HepG2 (cell line): ENCODE data around the gene SCGB2A2. TPM values are rescaled to one million over a fixed set of nuclear protein-coding genes. Genes with fewer than 3 reads are reported as not detected.

ENCODE experiments used
- ATAC-seq: fragments of 200-7000 bp; cut with Tn5 transposase; 3 replicates; pipeline ENCODE4 v1.9.1; 2020; ENCODE audit warnings: mild to moderate bottlenecking, moderate library complexity
- BruUV-seq: library from RNA; stranded (reverse); fragments of 400-500 nt; replicated peaks from 2 replicates; lab custom pipeline; 2021; lab: Mats Ljungman, UMichigan
- CTCF ChIA-PET: fragments of 300-600 bp; formaldehyde crosslinking; extraction: SDS; loops from one replicate; lab custom pipeline; 2021; ENCODE audit warnings: low total read pairs, inconsistent platforms, low intra/inter-chr PET ratio; lab: Yijun Ruan, JAX
- POLR2A ChIA-PET: fragments of 350-600 bp; sonication (Branson Sonifier 250); formaldehyde crosslinking; loops from one replicate; lab custom pipeline; 2020; ENCODE audit warnings: antibody characterized with exemption, inconsistent platforms; lab: Yijun Ruan, JAX
- DNase-seq: peaks from one replicate; pipeline ENCODE4 v3.0.0-alpha.2; 2015; ENCODE audit warnings: low spot score
- FAIRE-seq: peaks from 3 replicates; lab custom pipeline; 2011; peaks lifted over from hg19 to GRCh38; lab: Jason Lieb, UNC
- H2AFZ ChIP-seq: one replicate; pipeline ENCODE4 v1.6.1; 2011; ENCODE audit warnings: low read length, inconsistent platforms
- H3K27ac ChIP-seq: fragments of 300-600 bp; 3 replicates; pipeline ENCODE4 v1.8.0; 2011; ENCODE audit warnings: mixed run types, mild to moderate bottlenecking, mixed read lengths, low read length, inconsistent platforms; ENCODE audit not compliant: insufficient read depth; ENCODE audit errors: extremely low read length
- H3K27me3 ChIP-seq, 2 experiments: fragments of 200-600 bp in 1 of 2; 2 replicates in 1 of 2; 3 replicates in 1 of 2; pipeline versions ENCODE4 v1.6.0 to v1.8.0; 2011; ENCODE audit warnings: low read length in 2 of 2, mild to moderate bottlenecking in 2 of 2, moderate library complexity in 2 of 2, inconsistent platforms in 1 of 2; ENCODE audit not compliant: insufficient read depth in 2 of 2, control insufficient read depth in 1 of 2
- H3K36me3 ChIP-seq, 2 experiments: fragments of 200-600 bp in 1 of 2; replicated peaks in 1 of 2; 2 replicates in 1 of 2; 3 replicates in 1 of 2; pipeline versions ENCODE4 v1.5.1 to v1.8.0; 2011; ENCODE audit warnings: low read length in 2 of 2, inconsistent platforms in 1 of 2; ENCODE audit not compliant: insufficient read depth in 2 of 2, control insufficient read depth in 1 of 2
- H3K4me1 ChIP-seq: 2 replicates; pipeline ENCODE4 v1.5.1; 2012; ENCODE audit warnings: low read length, inconsistent platforms; ENCODE audit not compliant: insufficient read depth
- H3K4me2 ChIP-seq: 2 replicates; pipeline ENCODE4 v1.6.0; 2011; ENCODE audit warnings: low read depth, low read length, inconsistent platforms
- H3K4me3 ChIP-seq, 3 experiments: fragments of 200-600 bp in 1 of 3; sonication (generic), shearing (Covaris generic) in 1 of 3; replicated peaks in 1 of 3; 2 replicates each; pipeline ENCODE4 v1.5.1; 2011 to 2016; ENCODE audit warnings: low read length in 3 of 3, inconsistent platforms in 2 of 3, low read depth in 2 of 3, mild to moderate bottlenecking in 2 of 3, control low read depth in 1 of 3, mixed read lengths in 1 of 3; ENCODE audit not compliant: insufficient read depth in 1 of 3
- H3K79me2 ChIP-seq: one replicate; pipeline ENCODE4 v1.6.1; 2011; ENCODE audit warnings: low read length, inconsistent platforms; ENCODE audit not compliant: insufficient read depth
- H3K9ac ChIP-seq: 2 replicates; pipeline ENCODE4 v1.6.0; 2011; ENCODE audit warnings: mild to moderate bottlenecking, low read depth, low read length, inconsistent platforms; ENCODE audit not compliant: insufficient read depth
- H3K9me3 ChIP-seq: 2 replicates; pipeline ENCODE4 v1.5.1; 2012; ENCODE audit warnings: mild to moderate bottlenecking, low read length
- H4K20me1 ChIP-seq: 2 replicates; pipeline ENCODE4 v1.6.0; 2011; ENCODE audit warnings: inconsistent platforms, mild to moderate bottlenecking, low read length, moderate library complexity; ENCODE audit not compliant: insufficient read depth
- CENPX ChIP-seq: sonication (generic); formaldehyde crosslinking; IDR thresholded peaks from 2 replicates; pipeline ENCODE4 v1.9.0; 2021; ENCODE audit warnings: mild to moderate bottlenecking, missing genetic modification reagents, moderate library complexity
- EP300 ChIP-seq, 3 experiments: sonication (generic) in 1 of 3; formaldehyde crosslinking in 1 of 3; IDR thresholded peaks; 2 replicates each; pipeline versions ENCODE4 v1.5.1 to v1.6.1; 2011 to 2020; ENCODE audit warnings: low read depth in 2 of 3, low read length in 2 of 3, borderline replicate concordance in 1 of 3, improper control_type of control experiment in 1 of 3, mild to moderate bottlenecking in 1 of 3, missing genetic modification reagents in 1 of 3, moderate library complexity in 1 of 3
- GTF2F1 ChIP-seq: fragments of 150-350 bp; IDR thresholded peaks from 2 replicates; pipeline ENCODE4 v1.6.1; 2014; ENCODE audit warnings: low read length
- HNRNPLL ChIP-seq: fragments of 200-400 bp; formaldehyde crosslinking; IDR thresholded peaks from 2 replicates; pipeline ENCODE4 v1.6.1; 2017; ENCODE audit warnings: mild to moderate bottlenecking, low read depth, low read length; ENCODE audit not compliant: poor library complexity, severe bottlenecking
- IRF1 ChIP-seq: sonication (generic); formaldehyde crosslinking; IDR thresholded peaks from 2 replicates; pipeline ENCODE4 v1.4.0; 2020; ENCODE audit warnings: low read depth, mild to moderate bottlenecking, missing genetic modification reagents
- MAFF ChIP-seq: IDR thresholded peaks from 2 replicates; pipeline ENCODE4 v1.6.1; 2011; ENCODE audit warnings: low read depth, low read length, improper control_type of control experiment
- NONO ChIP-seq, 2 experiments: fragments of 450-650 bp in 1 of 2; sonication (generic) in 1 of 2; formaldehyde crosslinking in 1 of 2; IDR thresholded peaks in 1 of 2; conservative IDR thresholded peaks in 1 of 2; 2 replicates each; pipeline versions ENCODE4 v1.6.1 to v1.8.0; 2017 to 2022; ENCODE audit warnings: mild to moderate bottlenecking in 1 of 2, missing genetic modification reagents in 1 of 2, moderate library complexity in 1 of 2
- SP1 ChIP-seq, 2 experiments: fragments of 450-650 bp in 1 of 2; sonication (generic) in 1 of 2; formaldehyde crosslinking in 1 of 2; IDR thresholded peaks; 2 replicates each; pipeline versions ENCODE4 v1.4.0 to v1.6.1; 2016 to 2020; ENCODE audit warnings: missing genetic modification reagents in 1 of 2
- STAT6 ChIP-seq: sonication (generic); formaldehyde crosslinking; IDR thresholded peaks from 2 replicates; pipeline ENCODE4 v1.4.0; 2020; ENCODE audit warnings: missing genetic modification reagents, mild to moderate bottlenecking, borderline replicate concordance
- U2AF1 ChIP-seq: fragments of 200-400 bp; formaldehyde crosslinking; optimal IDR thresholded peaks from 2 replicates; pipeline ENCODE3; 2017; ENCODE audit warnings: mild to moderate bottlenecking, low read depth, low read length
- ZNF121 ChIP-seq: sonication (generic); formaldehyde crosslinking; IDR thresholded peaks from 2 replicates; pipeline ENCODE4 v1.5.0; 2020; ENCODE audit warnings: mild to moderate bottlenecking, missing genetic modification reagents
- ZNF354B ChIP-seq: sonication (generic); formaldehyde crosslinking; IDR thresholded peaks from 2 replicates; pipeline ENCODE4 v1.8.0; 2022; ENCODE audit warnings: mild to moderate bottlenecking, missing genetic modification reagents
- ZNF567 ChIP-seq: sonication (generic); formaldehyde crosslinking; IDR thresholded peaks from 2 replicates; pipeline ENCODE4 v1.8.1; 2023; ENCODE audit warnings: mild to moderate bottlenecking, missing genetic modification reagents, borderline replicate concordance
- ZNF607 ChIP-seq: sonication (generic); formaldehyde crosslinking; IDR thresholded peaks from 2 replicates; pipeline ENCODE4 v1.5.1; 2020; ENCODE audit warnings: missing genetic modification reagents, mild to moderate bottlenecking, borderline replicate concordance
- ZNF7 ChIP-seq: IDR thresholded peaks from 2 replicates; pipeline ENCODE4 v1.6.1; 2016; ENCODE audit warnings: missing biosample characterization, missing genetic modification reagents
- WGBS: methylation state at CpG from one replicate; pipeline ENCODE4 v1.1.6; 2017; ENCODE audit warnings: low lambda C conversion rate; 5-methylcytosine and 5-hydroxymethylcytosine counted together
- in situ Hi-C: cut with HindIII; loops from 2 replicates; pipeline ENCODE4 v1.10.0; 2017; ENCODE audit warnings: low pct_unique_long_range_greater_than_20kb; ENCODE audit not compliant: extremely low pct_ligation_motif_present
- intact Hi-C: fragments of 100-400 bp; cut with micrococcal nuclease; formaldehyde crosslinking; loops from one replicate; pipeline ENCODE4 v1.10.0; 2022; ENCODE audit not compliant: unreplicated experiment
- polyA plus RNA-seq, 8 experiments: library from polyadenylated mRNA; depleted of rRNA in 3 of 8; stranded (reverse) in 7 of 8; unstranded in 1 of 8; fragments of >200 nt; fragmentation: Illumina TruSeq in 4 of 8; extraction: Trizol in 4 of 8; gene quantifications; 2 replicates each; pipeline versions ENCODE4 v1.2.1 to v1.2.3, GENCODE V29; 2011 to 2016; ENCODE audit warnings: low read depth in 4 of 8, missing spikeins in 1 of 8, mixed read lengths in 1 of 8; ENCODE audit not compliant: insufficient read depth in 1 of 8
- total RNA-seq, 5 experiments: library from RNA; depleted of rRNA; stranded (reverse); fragments of >200 nt; fragmentation: Illumina TruSeq; extraction: Trizol; gene quantifications; 2 replicates each; pipeline ENCODE4 v1.2.3, GENCODE V29; 2016; ENCODE audit warnings: low read depth in 1 of 5

Gene SCGB2A2
- total and polyA plus RNA-seq, 2 of the 13 experiments (the other 11 are each of a cell fraction or from before 2014, with no cell fraction given): 0.12 TPM; not detected in 1

GRCh38 chr11:62269654-62270278, at the start of gene SCGB2A2 (continued):
- TF ChIP-seq SP1 (IDR thresholded peaks at IDR 0.05): no peak
- TF ChIP-seq SP1 (CRISPR knock-in tag; IDR thresholded peaks at IDR 0.05): no peak
- no peak for TF ChIP-seq ZNF567 (CRISPR knock-in tag)
- TF ChIP-seq, all 625 proteins: peak for 6

GRCh38 chr11:62221498-62221897, 48.5 kb upstream of the SCGB2A2 start:
- Histone ChIP-seq H2AFZ (no peak overlapping the region), H3K27me3 (no peaks in the 10 kb centered on the region; a peak in 1 of 5 replicates), H3K4me2 (no peak overlapping the region), H4K20me1 (no peaks in the 10 kb centered on the region), H3K27ac (no peak overlapping the region), H3K9ac (no peak overlapping the region), H3K36me3 (no peaks in the 10 kb centered on the region), H3K9me3 (peaks cover 27% of the 10 kb centered on the region), H3K4me3 (no peak overlapping the region), H3K79me2 (no peaks in the 10 kb centered on the region), H3K4me1 (no peaks in the 10 kb centered on the region)
- ATAC-seq (no peak), DNase-seq (no peak), FAIRE-seq (no peak)
- in situ Hi-C loops: no loop called here
- TF ChIP-seq ZNF7 (CRISPR knock-in tag) (no peak), EP300 (IDR thresholded peaks at IDR 0.05; ENCODE audit: low read depth in 2 of 2, low read length in 2 of 2) (no peak), EP300 (CRISPR knock-in tag; IDR thresholded peaks at IDR 0.05; ENCODE audit: borderline replicate concordance) (no peak), IRF1 (CRISPR knock-in tag) (no peak), STAT6 (CRISPR knock-in tag) (no peak), ZNF121 (CRISPR knock-in tag) (no peak), HNRNPLL (no peak), ZNF607 (CRISPR knock-in tag) (no peak), NONO (IDR thresholded peaks at IDR 0.05) (no peak), NONO (CRISPR knock-in tag; conservative IDR thresholded peaks at IDR 0.05) (no peak), ZNF354B (no peak), GTF2F1 (no peak), MAFF (no peak), CENPX (CRISPR knock-in tag) (no peak), U2AF1 (no peak)
- ChIA-PET POLR2A (no interaction called here), CTCF (no interaction called here)
- WGBS: 67% methylated on average over 3 of the region's 3 CpGs
- intact Hi-C loops: no loop called here
- no TSS peak for BruUV-seq
